ENCODE measurements around the gene CDSN.
A peak's percentile ranks its signal among the peaks of the same experiment; 100 is the strongest.
"Not testable (repeated sequence)": the region's sequence is repeated elsewhere in the genome, so short reads cannot be mapped to it uniquely, and the experiment has no call there.

CDSN gene

DNA sequence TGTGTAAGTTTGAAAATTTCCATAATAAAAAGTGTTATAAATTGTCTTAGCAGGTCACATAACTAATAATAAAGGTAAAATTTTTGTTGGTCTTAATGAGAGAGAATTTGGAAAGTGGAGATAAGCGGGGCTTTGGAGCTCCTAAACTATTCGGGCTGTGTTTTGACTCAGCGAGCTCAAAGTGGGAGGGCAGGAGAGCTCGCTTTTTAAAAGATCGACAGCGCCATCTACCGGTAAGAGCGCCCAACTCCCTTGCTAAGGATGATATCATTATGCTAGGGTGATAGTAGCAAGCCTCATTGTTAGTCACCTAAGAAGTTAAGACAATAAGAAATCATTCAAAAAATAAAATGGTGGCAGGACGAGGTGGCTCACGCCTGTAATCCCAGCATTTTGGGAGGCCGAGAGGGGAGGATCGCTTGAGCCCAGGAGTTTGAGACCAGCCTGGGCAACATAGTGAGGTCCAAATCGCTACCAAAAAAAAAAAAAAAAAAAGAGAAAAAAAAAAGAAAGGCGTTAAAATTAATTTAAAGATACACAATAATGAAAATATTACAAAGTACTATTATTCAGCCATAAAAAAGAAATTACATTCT, 32.7 kb downstream of the CDSN start:
- DNase-seq (ENCODE audit: low read depth in 4 of 4, low spot score in 1 of 4) = peak; percentile 84 to 94 (median 90)

GRCh38 chr6:31086788-31087440, 33.3 kb downstream of the CDSN start:
- no peak for DNase-seq (ENCODE audit: low read depth in 4 of 4, low spot score in 1 of 4)

DNA sequence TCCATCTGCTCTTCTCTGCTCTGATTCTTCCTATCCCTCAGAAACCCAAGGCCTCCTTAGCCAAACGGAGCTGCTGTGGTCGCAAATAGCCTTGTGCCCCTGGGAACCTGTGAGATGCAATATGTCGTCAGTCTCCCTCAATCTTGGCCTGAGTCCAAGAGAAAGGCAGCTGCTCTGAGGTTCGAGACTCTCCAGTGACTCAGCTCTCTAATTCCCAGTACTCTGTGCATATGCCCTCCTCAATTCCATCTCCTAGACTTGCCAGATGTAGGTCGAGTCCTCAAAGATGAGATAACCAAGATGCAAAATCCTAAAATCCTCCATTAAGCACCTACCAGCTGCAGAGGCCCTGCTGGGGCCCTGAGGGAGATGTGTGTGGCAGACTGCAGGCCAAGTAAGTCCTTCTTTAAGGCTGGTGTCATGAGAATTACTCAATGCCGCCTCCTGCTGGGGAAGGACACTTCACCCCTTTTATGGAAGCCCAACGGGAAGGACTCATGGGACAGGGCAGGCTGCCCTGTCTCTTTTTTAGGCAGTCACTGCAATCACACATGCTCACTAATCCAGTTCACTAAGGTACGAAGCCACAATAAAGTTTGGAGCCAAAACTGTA, 36.4 kb downstream of the CDSN start:
- DNase-seq (ENCODE audit: low read depth in 4 of 4, low spot score in 1 of 4) = peak in 1 of 4 experiments; percentile 25

DNA sequence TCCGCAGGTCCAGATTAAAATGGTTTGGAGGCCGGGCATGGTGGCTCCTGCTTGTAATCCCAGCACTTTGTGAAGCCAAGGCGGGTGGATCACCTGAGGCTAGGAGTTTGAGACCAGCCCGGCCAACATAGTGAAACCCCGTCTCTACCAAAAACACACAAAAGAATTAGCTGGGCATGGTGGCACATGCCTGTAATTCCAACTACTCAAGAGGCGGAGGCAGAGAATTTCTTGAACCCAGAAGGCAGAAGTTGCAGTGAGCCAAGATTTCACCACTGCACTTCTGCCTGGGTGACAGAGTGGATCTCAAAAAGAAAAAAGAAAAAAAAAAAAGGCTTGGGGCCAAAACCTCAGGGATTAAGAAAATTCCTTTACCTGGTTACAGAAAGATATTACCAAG, 38.4 kb downstream of the CDSN start:
- DNase-seq (ENCODE audit: low read depth in 4 of 4, low spot score in 1 of 4) = no peak

- DNase-seq (ENCODE audit: low read depth in 4 of 4, low spot score in 1 of 4) = peak; percentile 34 to 50 (median 48)
These were observed 40.5 kb downstream of the CDSN start for GRCh38 chr6:31079656-31080261.

DNA sequence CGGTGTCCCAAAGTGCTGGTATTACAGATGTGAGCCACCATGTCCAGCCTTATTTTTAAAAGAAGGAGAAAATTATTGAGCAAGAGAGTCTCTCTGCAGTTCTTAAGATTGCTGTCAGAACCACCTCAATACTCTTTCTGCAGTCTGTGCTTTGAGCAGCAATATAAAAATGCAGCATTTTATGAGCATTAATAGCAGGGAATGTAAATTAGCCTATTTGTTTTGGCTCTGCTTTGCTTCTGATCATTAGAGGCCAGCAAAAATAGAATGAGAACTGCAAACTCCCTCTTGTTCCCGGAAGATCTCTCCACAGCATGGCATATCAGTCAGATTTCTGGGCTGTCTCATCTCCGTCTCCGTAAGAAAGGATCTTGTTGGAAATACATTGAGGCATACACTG, 43.6 kb downstream of the CDSN start:
- DNase-seq (ENCODE audit: low read depth in 4 of 4, low spot score in 1 of 4) = no peak

DNA sequence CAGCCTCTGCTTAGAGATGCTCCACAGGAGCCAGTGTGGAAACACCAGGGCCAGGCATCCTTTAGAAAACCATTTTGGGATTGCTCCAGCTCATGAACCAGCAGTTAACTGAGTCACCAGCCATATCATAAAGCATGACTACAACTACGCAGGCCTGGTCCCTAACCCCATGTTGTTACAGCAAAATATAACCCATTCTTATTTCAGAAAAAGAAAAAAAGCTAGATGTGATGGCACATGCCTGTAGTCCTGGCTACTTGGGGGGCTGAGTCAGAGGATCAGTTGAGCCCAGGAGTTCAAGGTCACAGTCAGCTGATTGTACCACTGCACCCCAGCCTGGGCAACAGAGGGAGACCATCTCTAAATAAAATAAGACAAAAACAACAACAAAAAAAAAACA, 44.7 kb downstream of the CDSN start:
- DNase-seq (ENCODE audit: low read depth in 4 of 4, low spot score in 1 of 4) = no peak

GRCh38 chr6:31074401-31074800, 45.8 kb downstream of the CDSN start:
- no peak for DNase-seq (ENCODE audit: low read depth in 4 of 4, low spot score in 1 of 4)

DNA sequence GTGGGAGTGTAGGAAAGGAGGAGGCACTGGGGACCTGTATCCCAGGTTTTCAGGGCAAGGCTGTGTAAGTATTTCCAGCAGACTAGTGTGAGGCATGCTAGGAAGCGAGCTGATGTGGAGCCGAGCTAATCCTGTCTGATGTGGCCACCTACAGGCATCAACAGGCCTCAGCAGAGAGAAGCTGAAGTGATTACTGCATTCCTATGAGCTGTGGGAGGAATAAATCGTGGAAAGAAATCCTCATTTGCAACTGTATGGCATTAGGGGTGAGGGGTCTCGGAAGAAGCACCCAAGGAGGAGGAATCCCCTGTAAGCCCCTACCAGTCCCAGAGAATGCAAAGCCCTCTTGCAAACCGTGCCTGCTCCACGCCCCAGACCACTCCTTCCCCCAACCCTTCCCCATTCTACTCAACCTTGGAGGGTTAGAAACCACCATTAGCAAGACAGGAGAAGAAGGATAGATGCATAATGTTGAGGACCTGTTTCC, 49.5 kb downstream of the CDSN start:
- no peak for DNase-seq (ENCODE audit: low read depth in 4 of 4, low spot score in 1 of 4)

DNA sequence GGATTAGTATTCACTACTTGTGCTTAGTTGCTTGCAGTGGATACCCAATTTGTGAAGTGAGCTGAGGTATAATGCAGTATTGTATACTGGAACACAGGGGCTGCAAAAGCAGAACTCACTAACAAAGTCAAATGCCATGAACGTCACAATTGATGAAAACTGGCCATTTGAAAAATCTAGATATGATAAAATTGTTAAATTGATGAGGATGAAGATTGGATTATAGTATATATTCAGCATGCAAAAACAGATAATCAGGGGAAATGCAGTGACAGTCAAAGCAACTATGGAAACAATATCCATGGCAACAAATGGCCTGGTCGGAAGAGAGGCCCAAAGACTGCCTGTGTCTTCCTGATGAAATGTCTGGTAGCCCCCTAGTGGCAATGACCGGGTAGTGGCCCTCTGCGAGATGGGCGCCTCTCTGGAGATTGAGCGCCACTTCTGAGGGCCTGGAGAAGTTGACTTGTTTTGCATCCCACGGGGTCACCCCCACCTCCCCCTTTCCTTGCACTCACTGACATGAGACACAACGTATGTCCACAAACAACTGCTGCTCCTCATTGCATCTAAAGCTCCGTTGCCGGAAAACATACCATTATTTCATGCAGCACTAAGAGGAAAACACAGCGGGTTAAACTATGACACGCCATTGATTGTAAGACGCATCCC, 51.4 kb downstream of the CDSN start:
- peak; percentile 47 to 61 (median 52) for DNase-seq (ENCODE audit: low read depth in 4 of 4, low spot score in 1 of 4)

GRCh38 chr6:31067891-31068668, 52.2 kb downstream of the CDSN start:
- DNase-seq (ENCODE audit: low read depth in 4 of 4, low spot score in 1 of 4) = not testable (repeated sequence)

GRCh38 chr6:31067028-31067427, 53.2 kb downstream of the CDSN start:
- not testable (repeated sequence) for DNase-seq (ENCODE audit: low read depth in 4 of 4, low spot score in 1 of 4)

GRCh38 chr6:31065556-31065955, 54.7 kb downstream of the CDSN start:
- no peak for DNase-seq (ENCODE audit: low read depth in 4 of 4, low spot score in 1 of 4)

Measured in stimulated activated CD4-positive, alpha-beta T cell treated with anti-CD3 and anti-CD28 coated beads, Interleukin-1b, Interleukin-23, amount 100 ng/mL, for 24 hours (primary cell).